ENCODE measurements around the gene GRK1.

Gene GRK1

DNA sequence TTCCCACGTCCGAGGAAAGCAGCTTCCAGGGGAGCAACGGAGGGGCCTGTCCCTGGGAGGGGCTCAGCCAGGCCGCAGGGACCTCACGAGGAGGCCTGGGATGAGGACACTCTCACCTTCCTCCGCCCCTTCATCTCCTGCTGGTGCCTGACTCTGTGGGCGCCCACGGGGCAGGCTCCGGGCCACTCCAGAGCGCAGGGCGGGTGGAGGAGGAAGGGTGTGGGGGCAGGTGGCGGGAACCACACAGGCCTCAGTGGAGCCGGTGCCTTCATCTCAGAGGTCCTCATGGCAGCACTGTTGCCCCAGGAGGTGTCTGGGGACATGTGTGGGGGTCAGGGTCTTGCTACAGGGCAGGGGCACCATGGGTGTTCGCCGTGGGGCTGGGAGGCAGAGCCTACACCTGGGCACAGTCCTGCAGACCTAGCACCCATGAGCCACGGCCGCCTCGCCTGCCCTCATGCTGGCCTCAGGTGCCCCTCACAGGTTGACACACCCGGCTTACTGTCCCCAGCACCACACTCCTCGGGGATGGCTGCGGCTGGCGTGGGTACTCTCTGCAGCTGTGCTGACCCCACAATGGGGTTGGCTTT, 81.9 kb downstream of the GRK1 start:
- H4K20me1 ChIP-seq (ENCODE audit: low read depth, low read length): no peaks in the 10 kb centered on the region
- H3K9ac ChIP-seq (ENCODE audit: low read length): no peak overlapping the region
- H3K9me2 ChIP-seq (replicated peaks; ENCODE audit: insufficient read depth, low read length): no peaks in the 10 kb centered on the region
- H3F3A ChIP-seq (ENCODE audit: insufficient read depth): no peaks in the 10 kb centered on the region
- TF ChIP-seq CTCF (IDR thresholded peaks at IDR 0.05; ENCODE audit: insufficient read depth, low read length, poor library complexity, severe bottlenecking) (no peak), EZH2phosphoT487 (conservative IDR thresholded peaks at IDR 0.05; ENCODE audit: low read length) (no peak)
- peaks cover 14% of the 10 kb centered on the region; the same call in 1 of the 2 replicates for H3K9me3 ChIP-seq (ENCODE audit: insufficient read depth, low read length)
- no peaks in the 10 kb centered on the region for H3K36me3 ChIP-seq (ENCODE audit: low read length)
- no peaks in the 10 kb centered on the region for H3K27me3 ChIP-seq (ENCODE audit: low read length)
- H3K4me2 ChIP-seq (ENCODE audit: low read depth, low read length, poor library complexity, severe bottlenecking): no peak overlapping the region
- no peaks in the 10 kb centered on the region for H3K79me2 ChIP-seq (ENCODE audit: insufficient read depth, low read length)
- no peak overlapping the region for H3K4me3 ChIP-seq (ENCODE audit: insufficient read depth, low read length, poor library complexity, severe bottlenecking)
- no peak overlapping the region for H2AFZ ChIP-seq (ENCODE audit: low read depth, low read length, severe bottlenecking)
- H3K27ac ChIP-seq (ENCODE audit: low read depth, low read length): no peak overlapping the region

- no peak overlapping the region for H3K27ac ChIP-seq (ENCODE audit: low read depth, low read length)
- no peaks in the 10 kb centered on the region for H4K20me1 ChIP-seq (ENCODE audit: low read depth, low read length)
- TF ChIP-seq EZH2phosphoT487 (conservative IDR thresholded peaks at IDR 0.05; ENCODE audit: low read length) (no peak), CTCF (IDR thresholded peaks at IDR 0.05; ENCODE audit: insufficient read depth, low read length, poor library complexity, severe bottlenecking) (no peak)
- no peak overlapping the region for H3K4me2 ChIP-seq (ENCODE audit: low read depth, low read length, poor library complexity, severe bottlenecking)
- no peaks in the 10 kb centered on the region for H3K9me2 ChIP-seq (replicated peaks; ENCODE audit: insufficient read depth, low read length)
- H3K9me3 ChIP-seq (ENCODE audit: insufficient read depth, low read length): peaks cover 14% of the 10 kb centered on the region; the same call in 1 of the 2 replicates
- H3F3A ChIP-seq (ENCODE audit: insufficient read depth): no peaks in the 10 kb centered on the region
- H3K4me3 ChIP-seq (ENCODE audit: insufficient read depth, low read length, poor library complexity, severe bottlenecking): no peak overlapping the region
- no peak overlapping the region for H3K9ac ChIP-seq (ENCODE audit: low read length)
- no peak overlapping the region for H2AFZ ChIP-seq (ENCODE audit: low read depth, low read length, severe bottlenecking)
- H3K36me3 ChIP-seq (ENCODE audit: low read length): no peaks in the 10 kb centered on the region
- no peaks in the 10 kb centered on the region for H3K27me3 ChIP-seq (ENCODE audit: low read length)
- H3K79me2 ChIP-seq (ENCODE audit: insufficient read depth, low read length): no peaks in the 10 kb centered on the region
These were observed 82.5 kb downstream of the GRK1 start for GRCh38 chr13:113749507-113749906.

DNA sequence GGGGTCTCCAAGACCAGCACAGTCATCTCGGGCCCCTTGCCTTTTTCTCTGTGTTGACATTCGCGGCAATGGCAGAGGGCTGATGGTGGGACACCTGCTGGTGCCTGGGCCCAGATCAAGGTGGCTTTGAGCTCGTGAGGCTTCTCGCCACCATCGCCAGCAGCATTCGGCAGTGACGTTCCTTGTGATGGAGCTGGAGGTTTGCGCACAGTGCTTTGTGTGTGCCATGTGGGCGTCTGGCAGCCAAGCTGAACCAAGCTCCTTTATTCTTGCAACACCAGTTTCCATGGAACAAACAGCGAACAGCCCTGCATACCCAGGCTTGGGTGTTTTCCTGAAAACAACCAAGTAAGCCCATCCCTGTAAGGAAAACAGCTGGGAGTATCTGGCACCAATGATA, 82.9 kb downstream of the GRK1 start:
- TF ChIP-seq EZH2phosphoT487 (conservative IDR thresholded peaks at IDR 0.05; ENCODE audit: low read length): no peak
- TF ChIP-seq CTCF (IDR thresholded peaks at IDR 0.05; ENCODE audit: insufficient read depth, low read length, poor library complexity, severe bottlenecking): no peak
- Histone ChIP-seq H3K9me2 (replicated peaks; ENCODE audit: insufficient read depth, low read length) (no peaks in the 10 kb centered on the region), H4K20me1 (ENCODE audit: low read depth, low read length) (no peaks in the 10 kb centered on the region), H3K9ac (ENCODE audit: low read length) (no peak overlapping the region), H2AFZ (ENCODE audit: low read depth, low read length, severe bottlenecking) (no peak overlapping the region), H3K9me3 (ENCODE audit: insufficient read depth, low read length) (peaks cover 14% of the 10 kb centered on the region; the same call in 1 of the 2 replicates), H3K36me3 (ENCODE audit: low read length) (no peaks in the 10 kb centered on the region), H3K27me3 (ENCODE audit: low read length) (no peaks in the 10 kb centered on the region), H3K4me3 (ENCODE audit: insufficient read depth, low read length, poor library complexity, severe bottlenecking) (no peak overlapping the region), H3K4me2 (ENCODE audit: low read depth, low read length, poor library complexity, severe bottlenecking) (no peak overlapping the region), H3F3A (ENCODE audit: insufficient read depth) (no peaks in the 10 kb centered on the region), H3K79me2 (ENCODE audit: insufficient read depth, low read length) (no peaks in the 10 kb centered on the region), H3K27ac (ENCODE audit: low read depth, low read length) (no peak overlapping the region)

Measured in SU-DHL-6 (cell line).